ENCODE data around the gene TRMT44.

TRMT44 gene

DNA sequence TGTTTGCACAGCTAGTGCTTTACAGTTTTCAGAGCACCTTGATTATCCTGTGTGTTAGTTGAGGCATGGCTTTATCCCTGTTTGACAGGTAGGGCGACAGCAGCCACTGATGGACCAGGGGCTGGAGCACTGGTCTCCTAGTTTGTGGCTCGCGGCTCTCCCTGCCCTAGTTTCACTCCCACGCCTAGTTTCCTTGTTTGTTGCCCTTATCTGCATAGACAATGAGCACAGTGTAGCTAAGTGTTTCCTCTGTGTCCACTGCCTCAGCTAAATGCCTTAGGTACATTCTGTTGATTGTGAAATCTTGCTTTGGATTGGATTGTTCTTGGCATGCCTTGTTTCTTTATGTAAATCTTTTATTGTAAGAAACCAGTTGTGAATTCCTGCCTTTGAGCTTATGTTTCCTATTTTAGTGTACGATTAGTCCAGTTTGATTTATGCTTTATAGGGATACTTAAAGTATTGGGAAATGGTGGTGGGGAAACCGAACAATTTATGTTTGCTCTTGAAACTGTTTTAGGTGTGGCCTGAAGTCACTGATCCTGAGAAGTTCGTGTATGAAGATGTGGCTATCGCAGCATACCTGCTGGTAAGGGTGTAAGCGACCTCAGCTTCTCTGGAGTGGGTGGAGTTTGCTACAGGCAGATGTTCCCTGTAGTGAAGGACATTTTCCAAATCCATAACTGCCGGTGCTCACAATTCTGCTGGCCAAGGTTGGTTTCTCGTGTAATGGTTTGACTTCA lies 11.0 kb downstream of the TRMT44 start:
- Histone ChIP-seq H3K4me1 (ENCODE audit: control insufficient read depth, insufficient read depth, low read depth, low read length) (no peaks in the 10 kb centered on the region), H3K18ac (ENCODE audit: low read depth in 1 of 2, low read length in 2 of 2) (no peak overlapping the region), H2AK5ac (ENCODE audit: low read length, severe bottlenecking) (no peak overlapping the region), H4K8ac (ENCODE audit: low read length) (no peak overlapping the region), H3K9me3 (ENCODE audit: control insufficient read depth, low read length) (no peaks in the 10 kb centered on the region), H3K4me2 (ENCODE audit: low read length, poor library complexity, severe bottlenecking) (no peak overlapping the region), H4K91ac (ENCODE audit: low read length) (no peak overlapping the region), H3K4ac (ENCODE audit: low read depth in 1 of 2, low read length in 2 of 2) (no peak overlapping the region), H3K79me1 (replicated peaks; ENCODE audit: low read length, poor library complexity, severe bottlenecking) (peaks cover 32% of the 10 kb centered on the region), H2BK5ac (ENCODE audit: low read depth, low read length, poor library complexity, severe bottlenecking) (no peak overlapping the region), H3K23ac (ENCODE audit: low read length in 2 of 2) (no peak overlapping the region), H3K9ac (ENCODE audit: low read length) (no peak overlapping the region), H3K27ac (ENCODE audit: low read length, poor library complexity, severe bottlenecking) (no peak overlapping the region), H2BK120ac (ENCODE audit: low read depth, low read length) (no peak overlapping the region), H3K36me3 (ENCODE audit: control insufficient read depth in 1 of 2, insufficient read depth in 2 of 2, low read depth in 1 of 2, low read length in 2 of 2) (peaks cover 65 to 88% of the 10 kb centered on the region in 2 experiments), H2BK15ac (ENCODE audit: low read depth, poor library complexity, severe bottlenecking) (no peak overlapping the region), H3K14ac (ENCODE audit: low read length in 2 of 2) (no peak overlapping the region), H3K27me3 (ENCODE audit: control insufficient read depth in 1 of 2, insufficient read depth in 1 of 2, low read length in 2 of 2) (no peaks in the 10 kb centered on the region), H2AFZ (ENCODE audit: low read depth, low read length) (no peak overlapping the region), H2BK12ac (ENCODE audit: low read length in 2 of 2) (no peak overlapping the region), H3K4me3 (ENCODE audit: insufficient read depth in 1 of 2, low read depth in 1 of 2, low read length in 2 of 2) (no peak overlapping the region)
- WGBS = 97% methylated on average over 11 of the region's 11 CpGs
- DNase-seq = no peak

DNA sequence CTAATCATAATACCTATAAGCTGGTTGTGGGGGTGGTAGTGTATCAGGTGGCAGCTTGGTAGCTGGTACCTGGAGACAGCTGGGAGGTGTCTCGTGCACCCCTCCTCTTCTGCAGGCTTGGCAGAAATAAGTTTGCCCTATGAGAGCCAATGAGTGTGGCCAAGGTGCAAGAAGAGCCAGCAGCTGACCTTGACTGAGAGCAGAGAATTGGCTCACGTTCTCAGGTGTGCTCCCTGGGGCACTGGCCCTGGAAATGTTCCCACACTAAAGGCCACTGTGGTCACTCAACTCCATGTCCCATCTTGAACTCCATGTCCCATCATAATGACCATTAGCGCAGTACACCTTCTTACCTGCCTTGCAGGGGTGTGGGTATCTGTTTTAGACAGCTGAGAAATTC lies 13.4 kb downstream of the TRMT44 start:
- Histone ChIP-seq H3K27me3 (ENCODE audit: control insufficient read depth in 1 of 2, insufficient read depth in 1 of 2, low read length in 2 of 2) (no peaks in the 10 kb centered on the region), H3K4me2 (ENCODE audit: low read length, poor library complexity, severe bottlenecking) (no peak overlapping the region), H2AK5ac (ENCODE audit: low read length, severe bottlenecking) (no peak overlapping the region), H3K4me1 (ENCODE audit: control insufficient read depth, insufficient read depth, low read depth, low read length) (no peaks in the 10 kb centered on the region), H3K4me3 (ENCODE audit: insufficient read depth in 1 of 2, low read depth in 1 of 2, low read length in 2 of 2) (no peak overlapping the region), H3K36me3 (ENCODE audit: control insufficient read depth in 1 of 2, insufficient read depth in 2 of 2, low read depth in 1 of 2, low read length in 2 of 2) (peaks cover 47 to 90% of the 10 kb centered on the region in 2 experiments), H2BK12ac (ENCODE audit: low read length in 2 of 2) (no peak overlapping the region), H3K79me1 (replicated peaks; ENCODE audit: low read length, poor library complexity, severe bottlenecking) (peaks cover 15% of the 10 kb centered on the region), H3K14ac (ENCODE audit: low read length in 2 of 2) (no peak overlapping the region), H3K9me3 (ENCODE audit: control insufficient read depth, low read length) (no peaks in the 10 kb centered on the region), H3K4ac (ENCODE audit: low read depth in 1 of 2, low read length in 2 of 2) (no peak overlapping the region), H3K27ac (ENCODE audit: low read length, poor library complexity, severe bottlenecking) (no peak overlapping the region), H3K23ac (ENCODE audit: low read length in 2 of 2) (no peak overlapping the region), H2BK5ac (ENCODE audit: low read depth, low read length, poor library complexity, severe bottlenecking) (no peak overlapping the region), H3K18ac (ENCODE audit: low read depth in 1 of 2, low read length in 2 of 2) (no peak overlapping the region), H3K9ac (ENCODE audit: low read length) (no peak overlapping the region), H2BK120ac (ENCODE audit: low read depth, low read length) (no peak overlapping the region), H4K8ac (ENCODE audit: low read length) (no peak overlapping the region), H4K91ac (ENCODE audit: low read length) (no peak overlapping the region), H2BK15ac (ENCODE audit: low read depth, poor library complexity, severe bottlenecking) (no peak overlapping the region), H2AFZ (ENCODE audit: low read depth, low read length) (no peak overlapping the region)
- 100% methylated on average over 3 of the region's 3 CpGs for WGBS
- no peak for DNase-seq

DNA sequence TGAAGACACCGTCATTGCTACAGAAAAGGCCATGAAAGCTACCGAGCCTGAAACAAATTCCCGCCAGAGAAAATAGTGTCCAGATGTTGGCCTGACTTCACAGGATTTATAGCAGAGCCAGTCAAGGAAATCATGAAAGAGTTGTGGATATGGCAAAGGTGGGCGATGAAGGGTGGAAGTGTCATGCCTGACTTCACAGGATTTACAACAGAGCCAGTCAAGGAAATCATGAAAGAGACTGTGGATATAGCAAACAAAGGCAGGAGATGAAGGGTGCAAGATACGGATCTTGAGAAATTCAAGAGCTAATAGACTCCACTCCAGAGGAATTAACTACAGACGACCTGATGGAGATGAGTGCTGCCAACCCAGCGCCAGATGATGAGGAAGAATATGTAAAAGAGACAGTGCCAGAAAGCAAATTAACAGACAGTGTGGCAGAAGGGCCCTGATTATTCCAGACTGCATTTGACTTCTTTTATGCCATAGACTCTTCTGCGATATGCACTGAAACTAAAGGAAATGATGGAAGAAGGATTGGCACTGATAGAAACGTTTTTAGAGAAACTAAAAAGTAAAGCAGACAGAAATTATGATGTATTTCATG lies 17.2 kb downstream of the TRMT44 start:
- H3K79me1 ChIP-seq (replicated peaks; ENCODE audit: low read length, poor library complexity, severe bottlenecking) = peaks cover 11% of the 10 kb centered on the region
- H3K18ac ChIP-seq (ENCODE audit: low read depth in 1 of 2, low read length in 2 of 2) = no peak overlapping the region
- no peak overlapping the region for H4K91ac ChIP-seq (ENCODE audit: low read length)
- no peak overlapping the region for H3K23ac ChIP-seq (ENCODE audit: low read length in 2 of 2)
- H3K27me3 ChIP-seq (ENCODE audit: control insufficient read depth in 1 of 2, insufficient read depth in 1 of 2, low read length in 2 of 2) = no peaks in the 10 kb centered on the region
- 93% methylated on average over 8 of the region's 9 CpGs for WGBS
- peaks cover 45 to 85% of the 10 kb centered on the region in 2 experiments for H3K36me3 ChIP-seq (ENCODE audit: control insufficient read depth in 1 of 2, insufficient read depth in 2 of 2, low read depth in 1 of 2, low read length in 2 of 2)
- H2AFZ ChIP-seq (ENCODE audit: low read depth, low read length) = no peak overlapping the region
- H3K4me2 ChIP-seq (ENCODE audit: low read length, poor library complexity, severe bottlenecking) = no peak overlapping the region
- H2BK12ac ChIP-seq (ENCODE audit: low read length in 2 of 2) = no peak overlapping the region
- peaks cover 14% of the 10 kb centered on the region for H3K4me1 ChIP-seq (ENCODE audit: control insufficient read depth, insufficient read depth, low read depth, low read length)
- no peak overlapping the region for H4K8ac ChIP-seq (ENCODE audit: low read length)
- no peak overlapping the region for H2BK15ac ChIP-seq (ENCODE audit: low read depth, poor library complexity, severe bottlenecking)
- no peak overlapping the region for H3K9ac ChIP-seq (ENCODE audit: low read length)
- H2BK5ac ChIP-seq (ENCODE audit: low read depth, low read length, poor library complexity, severe bottlenecking) = no peak overlapping the region
- H2BK120ac ChIP-seq (ENCODE audit: low read depth, low read length) = no peak overlapping the region
- H3K14ac ChIP-seq (ENCODE audit: low read length in 2 of 2) = no peak overlapping the region
- H3K9me3 ChIP-seq (ENCODE audit: control insufficient read depth, low read length) = no peaks in the 10 kb centered on the region
- H3K4me3 ChIP-seq (ENCODE audit: insufficient read depth in 1 of 2, low read depth in 1 of 2, low read length in 2 of 2) = no peak overlapping the region
- DNase-seq = no peak
- H2AK5ac ChIP-seq (ENCODE audit: low read length, severe bottlenecking) = no peak overlapping the region
- H3K27ac ChIP-seq (ENCODE audit: low read length, poor library complexity, severe bottlenecking) = no peak overlapping the region
- H3K4ac ChIP-seq (ENCODE audit: low read depth in 1 of 2, low read length in 2 of 2) = no peak overlapping the region

DNA sequence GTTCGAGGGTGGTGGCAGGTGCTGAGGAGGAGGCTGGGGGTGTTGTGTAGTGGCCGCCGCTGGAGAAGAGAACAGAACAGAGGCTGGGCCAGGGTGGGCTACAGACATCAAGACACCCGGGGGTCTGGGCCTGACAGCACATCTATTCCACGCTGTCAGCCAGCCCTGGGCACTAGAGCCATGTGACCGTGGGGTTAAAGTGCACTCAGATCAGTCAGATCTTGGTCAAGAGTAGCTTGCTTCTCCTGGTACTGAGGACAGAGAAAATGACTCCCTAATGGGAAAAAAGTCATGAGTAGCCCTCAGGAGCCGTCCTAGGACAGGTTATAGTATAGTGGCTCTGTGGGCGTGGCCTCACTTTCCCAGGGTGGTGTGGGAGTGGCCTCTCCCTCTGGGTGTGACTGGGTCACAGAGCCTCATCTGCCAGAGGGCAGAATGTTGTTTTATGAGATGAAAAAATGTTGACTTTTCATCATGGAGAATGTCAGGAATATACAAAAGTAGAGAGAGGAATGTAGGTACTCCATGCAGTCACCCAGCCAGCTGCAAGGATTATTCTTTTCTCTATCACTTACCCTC lies 19.4 kb downstream of the TRMT44 start:
- WGBS = 91% methylated on average over 8 of the region's 8 CpGs

More for the DNA sequence above, 19.4 kb downstream of the TRMT44 start:
- Histone ChIP-seq H3K14ac (ENCODE audit: low read length in 2 of 2) (no peak overlapping the region), H4K8ac (ENCODE audit: low read length) (no peak overlapping the region), H3K9ac (ENCODE audit: low read length) (no peak overlapping the region), H3K9me3 (ENCODE audit: control insufficient read depth, low read length) (no peaks in the 10 kb centered on the region), H3K4me2 (ENCODE audit: low read length, poor library complexity, severe bottlenecking) (no peak overlapping the region), H2BK120ac (ENCODE audit: low read depth, low read length) (no peak overlapping the region), H4K91ac (ENCODE audit: low read length) (no peak overlapping the region), H3K79me1 (replicated peaks; ENCODE audit: low read length, poor library complexity, severe bottlenecking) (peaks cover 9% of the 10 kb centered on the region), H3K4me1 (ENCODE audit: control insufficient read depth, insufficient read depth, low read depth, low read length) (peaks cover 14% of the 10 kb centered on the region), H3K27ac (ENCODE audit: low read length, poor library complexity, severe bottlenecking) (no peak overlapping the region), H2AK5ac (ENCODE audit: low read length, severe bottlenecking) (no peak overlapping the region), H3K36me3 (ENCODE audit: control insufficient read depth in 1 of 2, insufficient read depth in 2 of 2, low read depth in 1 of 2, low read length in 2 of 2) (peaks cover 35 to 82% of the 10 kb centered on the region in 2 experiments), H2BK12ac (ENCODE audit: low read length in 2 of 2) (no peak overlapping the region), H3K23ac (ENCODE audit: low read length in 2 of 2) (no peak overlapping the region), H3K18ac (ENCODE audit: low read depth in 1 of 2, low read length in 2 of 2) (no peak overlapping the region), H2BK5ac (ENCODE audit: low read depth, low read length, poor library complexity, severe bottlenecking) (no peak overlapping the region), H2AFZ (ENCODE audit: low read depth, low read length) (no peak overlapping the region), H3K4me3 (ENCODE audit: insufficient read depth in 1 of 2, low read depth in 1 of 2, low read length in 2 of 2) (no peak overlapping the region), H3K27me3 (ENCODE audit: control insufficient read depth in 1 of 2, insufficient read depth in 1 of 2, low read length in 2 of 2) (no peaks in the 10 kb centered on the region), H3K4ac (ENCODE audit: low read depth in 1 of 2, low read length in 2 of 2) (no peak overlapping the region), H2BK15ac (ENCODE audit: low read depth, poor library complexity, severe bottlenecking) (peak overlapping the region; percentile 16)
- no peak for DNase-seq

All from mesenchymal stem cell (in vitro differentiated cells and primary cell).